ENCODE measurements around the gene AP1G2. TPM values are rescaled to one million over a fixed set of nuclear protein-coding genes. Genes with fewer than 3 reads are reported as not detected.

Gene AP1G2
- polyA plus RNA-seq, 1 experiment, result 8.2 TPM

- Histone ChIP-seq H3K9me3 (ENCODE audit: control insufficient read depth, insufficient read depth, low read length) (no peaks in the 10 kb centered on the region), H3K27ac (ENCODE audit: low read depth, low read length) (no peak overlapping the region), H3K4me3 (ENCODE audit: low read depth, low read length) (no peak overlapping the region), H3K27me3 (ENCODE audit: control insufficient read depth, insufficient read depth, low read length) (peaks cover 41% of the 10 kb centered on the region)
- CTCF ChIA-PET, result interaction anchor here (1.0 to 2.8 kb wide), 2 partner anchors 12 to 14 kb away, joined by 3 to 25 read pairs; no protein-coding TSS in a partner anchor
- POLR2A ChIA-PET, result no interaction called here
- no peak for DNase-seq (ENCODE audit: low read depth, low spot score)
- TF ChIP-seq, protein P1, sequence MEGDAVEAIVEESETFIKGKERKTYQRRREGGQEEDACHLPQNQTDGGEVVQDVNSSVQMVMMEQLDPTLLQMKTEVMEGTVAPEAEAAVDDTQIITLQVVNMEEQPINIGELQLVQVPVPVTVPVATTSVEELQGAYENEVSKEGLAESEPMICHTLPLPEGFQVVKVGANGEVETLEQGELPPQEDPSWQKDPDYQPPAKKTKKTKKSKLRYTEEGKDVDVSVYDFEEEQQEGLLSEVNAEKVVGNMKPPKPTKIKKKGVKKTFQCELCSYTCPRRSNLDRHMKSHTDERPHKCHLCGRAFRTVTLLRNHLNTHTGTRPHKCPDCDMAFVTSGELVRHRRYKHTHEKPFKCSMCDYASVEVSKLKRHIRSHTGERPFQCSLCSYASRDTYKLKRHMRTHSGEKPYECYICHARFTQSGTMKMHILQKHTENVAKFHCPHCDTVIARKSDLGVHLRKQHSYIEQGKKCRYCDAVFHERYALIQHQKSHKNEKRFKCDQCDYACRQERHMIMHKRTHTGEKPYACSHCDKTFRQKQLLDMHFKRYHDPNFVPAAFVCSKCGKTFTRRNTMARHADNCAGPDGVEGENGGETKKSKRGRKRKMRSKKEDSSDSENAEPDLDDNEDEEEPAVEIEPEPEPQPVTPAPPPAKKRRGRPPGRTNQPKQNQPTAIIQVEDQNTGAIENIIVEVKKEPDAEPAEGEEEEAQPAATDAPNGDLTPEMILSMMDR (IDR thresholded peaks at IDR 0.05; ENCODE audit: low read depth, low read length), result no peak
Observed at GRCh38 chr14:23547924-23548323, 19.7 kb downstream of the AP1G2 start.

- no peak overlapping the region for H3K4me3 ChIP-seq (ENCODE audit: low read depth, low read length)
- H3K27ac ChIP-seq (ENCODE audit: low read depth, low read length), result no peak overlapping the region
- H3K27me3 ChIP-seq (ENCODE audit: control insufficient read depth, insufficient read depth, low read length), result peaks cover 41% of the 10 kb centered on the region
- no peaks in the 10 kb centered on the region for H3K9me3 ChIP-seq (ENCODE audit: control insufficient read depth, insufficient read depth, low read length)
- ChIA-PET POLR2A (no interaction called here), CTCF (interaction anchor here (0.7 to 1.2 kb wide), 2 partner anchors 13 to 17 kb away, joined by 3 to 4 read pairs; no protein-coding TSS in a partner anchor)
- TF ChIP-seq, protein P1 (IDR thresholded peaks at IDR 0.05; ENCODE audit: low read depth, low read length), result no peak
- no peak for DNase-seq (ENCODE audit: low read depth, low spot score)
Observed at GRCh38 chr14:23546450-23547035, 21.0 kb downstream of the AP1G2 start.

- ChIA-PET CTCF (interaction anchor here (0.8 to 1.2 kb wide), 2 partner anchors 14 to 18 kb away, joined by 3 to 7 read pairs; no protein-coding TSS in a partner anchor), POLR2A (no interaction called here)
- TF ChIP-seq, protein P1 (IDR thresholded peaks at IDR 0.05; ENCODE audit: low read depth, low read length), result no peak
- DNase-seq (ENCODE audit: low read depth, low spot score), result no peak
- Histone ChIP-seq H3K27me3 (ENCODE audit: control insufficient read depth, insufficient read depth, low read length) (peaks cover 41% of the 10 kb centered on the region), H3K27ac (ENCODE audit: low read depth, low read length) (no peak overlapping the region), H3K4me3 (ENCODE audit: low read depth, low read length) (no peak overlapping the region), H3K9me3 (ENCODE audit: control insufficient read depth, insufficient read depth, low read length) (no peaks in the 10 kb centered on the region)
Observed at GRCh38 chr14:23545740-23546365, 21.7 kb downstream of the AP1G2 start.

DNA sequence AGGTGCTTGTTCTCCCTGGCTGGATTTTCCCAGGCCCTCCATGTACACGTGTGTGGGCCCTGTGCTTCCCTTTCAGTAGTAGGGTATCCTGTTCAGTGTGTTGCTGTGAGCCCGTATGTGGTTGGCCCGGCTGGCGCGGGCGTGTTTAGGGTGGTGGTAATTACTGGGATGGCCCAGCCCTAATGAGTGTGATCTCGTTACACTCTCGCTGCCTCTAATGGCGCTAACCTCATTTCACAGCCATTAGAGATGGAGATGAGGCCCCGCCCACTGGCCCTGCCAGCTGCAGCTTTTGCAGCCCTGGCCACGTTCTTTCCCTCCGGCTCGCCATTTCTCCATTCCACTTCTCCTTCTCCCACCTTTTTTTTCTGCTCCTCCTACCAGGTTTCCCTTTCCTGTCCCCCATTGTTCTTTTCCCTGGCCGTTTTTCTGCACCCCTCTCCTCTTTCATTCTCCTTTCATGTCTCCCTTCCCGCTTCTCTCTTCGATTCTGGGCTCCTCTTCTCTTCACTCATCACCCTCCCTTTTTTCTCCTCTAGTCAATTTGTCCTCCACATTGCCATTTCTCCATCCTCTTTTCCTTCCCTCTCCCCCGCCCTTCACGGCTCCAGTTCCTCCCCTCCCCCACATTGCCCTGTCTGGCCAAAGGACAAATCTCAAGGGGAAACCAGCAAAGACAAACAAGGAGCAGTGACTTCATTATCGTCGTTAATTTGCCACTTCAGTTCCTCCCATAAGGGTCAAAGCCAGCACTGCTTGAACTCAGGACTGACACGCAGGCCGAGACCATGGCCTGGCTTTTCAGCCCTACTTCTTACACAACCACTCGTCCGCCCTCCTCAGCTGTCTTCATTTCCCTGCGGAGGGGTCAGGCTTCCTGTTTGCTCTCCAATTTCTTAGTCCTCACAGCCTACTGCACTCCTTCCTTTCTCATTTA, 22.8 kb downstream of the AP1G2 start:
- TF ChIP-seq, protein P1 (IDR thresholded peaks at IDR 0.05; ENCODE audit: low read depth, low read length), result no peak
- DNase-seq (ENCODE audit: low read depth, low spot score), result no peak
- CTCF ChIA-PET, result interaction anchor here (0.9 kb wide), 1 partner anchor 16 kb away, joined by 4 read pairs; no protein-coding TSS in a partner anchor
- Histone ChIP-seq H3K4me3 (ENCODE audit: low read depth, low read length) (no peak overlapping the region), H3K9me3 (ENCODE audit: control insufficient read depth, insufficient read depth, low read length) (no peaks in the 10 kb centered on the region), H3K27me3 (ENCODE audit: control insufficient read depth, insufficient read depth, low read length) (peaks cover 30% of the 10 kb centered on the region), H3K27ac (ENCODE audit: low read depth, low read length) (no peak overlapping the region)
- POLR2A ChIA-PET, result no interaction called here
